Erythroblast (primary cell): ENCODE data around the gene DDX39B.

Experiments used
- GATA1 ChIP-seq: IDR thresholded peaks from 2 replicates; pipeline ENCODE4 v1.6.1; 2011; ENCODE audit warnings: low read depth, mild to moderate bottlenecking, control low read depth, low read length, moderate library complexity
- POLR2A ChIP-seq: IDR thresholded peaks from 2 replicates; pipeline ENCODE4 v1.6.1; 2011; ENCODE audit warnings: mild to moderate bottlenecking, low read length

- no peak for TF ChIP-seq POLR2A
- TF ChIP-seq GATA1, result no peak
These were observed 35.8 kb upstream of the DDX39B start for GRCh38 chr6:31577579-31577966.
